GM19023 (cell line): Measurements from ENCODE around the gene NT5C3A.

Source experiments
- ATAC-seq: cut with Tn5 transposase; IDR thresholded peaks from one replicate; pipeline ENCODE4 v1.9.1; 2021; ENCODE audit warnings: mild to moderate bottlenecking, moderate library complexity; ENCODE audit not compliant: unreplicated experiment

NT5C3A gene

DNA sequence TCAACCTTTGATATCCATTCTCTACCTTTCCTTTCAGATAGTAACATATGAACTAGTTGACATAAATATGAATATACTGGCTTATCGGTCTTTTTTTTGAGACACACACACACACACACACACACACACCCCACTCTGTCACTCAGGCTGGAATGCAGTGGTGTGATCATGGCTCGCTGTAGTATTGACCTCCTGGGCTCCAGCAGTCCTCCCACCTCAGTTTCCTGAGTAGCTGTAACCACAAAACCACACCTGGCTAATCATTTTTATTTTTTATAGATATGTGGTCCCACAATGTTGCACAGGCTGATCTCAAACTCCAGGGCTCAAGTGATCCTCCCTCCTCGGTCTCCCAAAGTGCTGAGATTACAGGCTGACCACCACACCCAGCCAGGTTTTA lies 14.2 kb upstream of the NT5C3A start:
- no peak for ATAC-seq

DNA sequence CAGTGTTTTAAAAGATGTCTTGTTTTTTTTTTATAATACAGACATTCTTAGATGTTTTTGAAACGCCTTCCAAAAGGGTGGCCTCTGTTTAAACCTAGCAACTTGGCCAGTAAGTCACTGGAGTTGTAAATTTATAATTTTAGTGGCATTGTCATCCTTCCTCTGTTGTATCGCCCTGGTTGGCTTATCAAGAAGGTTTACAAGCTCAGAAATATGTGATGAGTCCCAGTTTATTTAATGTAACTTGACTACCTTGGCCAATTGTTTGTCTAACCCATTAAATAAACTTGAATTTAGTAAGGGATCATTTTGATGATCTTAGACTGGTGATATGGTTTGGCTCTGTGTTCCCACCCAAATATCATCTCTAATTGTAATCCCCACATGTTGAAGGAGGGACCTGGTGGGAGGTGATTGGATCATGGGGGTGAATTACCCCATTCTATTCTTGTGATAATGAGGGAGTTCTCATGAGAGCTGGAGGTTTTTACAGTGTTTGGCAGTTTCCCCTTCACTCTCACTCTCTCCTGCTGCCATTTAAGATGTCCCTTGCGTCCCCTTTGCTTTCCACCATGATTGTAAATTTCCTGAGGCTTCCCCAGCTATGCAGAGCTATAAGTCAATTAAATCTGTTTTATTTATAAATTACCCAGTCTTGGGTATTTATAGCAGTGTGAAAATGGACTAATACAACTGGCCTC lies 13.4 kb upstream of the NT5C3A start:
- ATAC-seq = no peak

DNA sequence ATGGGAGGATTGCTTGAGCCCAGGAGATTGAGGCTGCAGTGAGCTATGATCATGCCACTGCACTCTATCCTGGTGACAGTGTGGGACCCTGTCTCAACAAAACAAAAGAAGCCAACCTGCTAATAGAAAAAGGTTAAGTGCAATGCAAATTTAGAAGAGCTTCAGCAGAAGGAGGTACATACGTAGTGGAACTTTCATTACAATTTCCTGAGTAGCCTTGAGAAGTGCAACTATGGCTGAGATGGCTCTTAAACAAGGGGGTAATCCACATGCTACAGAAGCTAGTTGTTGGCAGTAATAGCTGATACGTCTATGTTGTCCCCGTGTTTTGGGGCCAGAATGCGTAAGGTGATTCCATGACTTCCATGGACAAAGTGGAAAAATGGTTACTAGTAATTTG lies 10.7 kb upstream of the NT5C3A start:
- no peak for ATAC-seq

DNA sequence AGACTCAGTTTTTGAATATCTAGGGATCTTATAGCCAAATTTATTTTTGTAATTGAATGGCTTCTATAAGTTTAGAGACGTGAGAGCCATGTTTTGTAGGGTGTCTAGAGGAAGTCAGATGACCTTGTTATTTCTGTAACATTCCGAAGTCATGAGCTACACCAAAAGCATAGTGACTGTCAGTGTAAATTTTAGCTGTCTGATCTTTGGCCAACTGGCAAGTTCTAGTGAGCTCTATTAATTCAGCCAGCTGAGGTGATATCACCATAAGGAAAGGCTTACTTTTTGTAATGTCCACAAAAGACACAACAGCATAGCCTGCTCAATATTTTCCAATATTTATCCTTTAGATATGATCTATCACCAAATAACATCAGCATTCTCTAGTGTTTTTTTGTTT lies 9.9 kb upstream of the NT5C3A start:
- ATAC-seq = no peak

DNA sequence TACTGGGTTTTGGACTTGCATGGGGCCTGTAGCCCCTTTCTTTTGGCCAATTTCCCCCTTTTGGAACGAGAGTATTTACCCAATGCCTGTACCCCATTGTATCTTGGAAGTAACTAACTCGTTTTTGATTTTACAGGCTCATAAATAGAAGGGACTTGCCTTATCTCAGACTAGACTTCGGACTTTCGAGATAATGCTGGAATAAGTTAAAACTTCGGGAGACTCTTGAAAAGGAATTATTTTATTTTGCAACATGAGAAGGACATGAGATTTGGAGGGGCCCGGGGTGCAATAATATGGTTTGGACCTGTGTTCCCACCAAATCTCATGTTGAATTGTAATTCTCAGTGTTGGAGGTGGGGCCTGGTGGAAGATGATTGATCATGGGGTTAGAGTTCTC lies 8.3 kb upstream of the NT5C3A start:
- no peak for ATAC-seq

DNA sequence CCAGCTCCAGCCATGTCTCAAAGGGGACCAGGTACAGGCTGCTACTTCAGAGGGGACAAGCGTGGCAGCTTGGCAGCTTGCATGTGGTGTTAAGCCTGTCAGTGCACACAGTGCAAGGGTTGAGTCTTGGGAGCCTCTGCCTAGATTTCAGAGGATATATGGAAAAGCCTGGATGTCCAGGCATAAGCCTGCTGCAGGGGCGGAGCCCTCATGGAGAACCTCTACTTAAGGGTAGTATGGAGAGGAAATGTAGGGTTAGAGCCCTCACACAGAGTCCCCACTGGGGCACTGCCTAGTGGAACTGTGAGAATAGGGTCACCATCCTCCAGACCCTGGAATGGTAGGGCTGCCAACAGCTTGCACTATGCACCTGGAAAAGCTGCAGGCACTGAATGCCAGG lies 7.7 kb upstream of the NT5C3A start:
- ATAC-seq = no peak

DNA sequence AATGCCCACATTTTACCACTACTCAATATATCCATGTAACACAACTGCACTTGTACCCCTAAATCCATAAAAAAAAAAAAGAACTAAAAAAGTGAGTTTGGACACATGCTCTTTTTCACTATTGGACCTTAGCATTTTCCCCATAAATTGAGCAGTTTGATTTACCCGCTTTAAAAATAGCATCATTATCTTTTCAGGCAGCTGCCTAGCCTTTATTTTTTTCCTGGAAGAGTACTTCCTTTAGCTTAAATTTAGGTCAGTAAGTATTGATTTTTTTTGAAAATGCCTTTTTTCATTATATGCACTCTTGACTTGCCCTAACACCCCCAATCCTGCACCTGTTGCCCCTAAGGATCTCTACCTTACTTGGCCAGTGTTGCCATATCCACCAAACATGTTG lies 5.3 kb upstream of the NT5C3A start:
- no peak for ATAC-seq

DNA sequence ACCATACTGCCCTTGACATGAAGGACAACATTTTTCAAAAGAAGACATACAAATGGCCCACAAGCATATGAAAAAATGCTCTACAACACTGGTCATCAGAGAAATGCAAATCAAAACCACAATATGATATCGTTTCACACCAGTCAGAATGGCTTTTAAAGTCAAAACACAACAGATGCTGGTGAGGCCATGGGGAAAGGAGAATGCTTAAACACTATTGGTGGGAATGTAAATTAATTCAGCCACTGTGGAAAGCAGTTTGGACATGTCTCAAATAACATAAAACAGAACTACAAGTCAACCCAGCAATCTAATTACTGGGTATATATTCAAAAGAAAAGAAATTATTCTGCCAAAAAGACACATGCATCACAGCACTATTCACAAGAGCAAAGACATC lies 4.2 kb upstream of the NT5C3A start:
- ATAC-seq = no peak

DNA sequence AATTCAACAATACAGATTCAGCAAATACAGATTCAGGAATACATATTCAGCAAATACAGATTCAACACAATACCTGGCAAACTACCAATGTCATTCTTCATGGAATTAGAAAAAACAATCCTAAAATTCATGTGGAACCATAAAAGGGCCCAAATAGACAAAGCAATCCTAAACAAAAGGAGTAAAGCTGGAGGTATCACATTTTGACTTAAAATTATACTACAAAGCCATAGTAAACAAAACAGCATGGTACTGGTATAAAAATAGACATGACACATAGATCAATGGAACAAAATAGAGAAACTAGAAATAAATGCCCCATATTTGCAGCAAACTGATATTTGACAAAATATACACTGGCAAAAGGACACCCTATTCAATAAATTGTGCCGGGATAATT lies 3.4 kb upstream of the NT5C3A start:
- ATAC-seq = no peak

DNA sequence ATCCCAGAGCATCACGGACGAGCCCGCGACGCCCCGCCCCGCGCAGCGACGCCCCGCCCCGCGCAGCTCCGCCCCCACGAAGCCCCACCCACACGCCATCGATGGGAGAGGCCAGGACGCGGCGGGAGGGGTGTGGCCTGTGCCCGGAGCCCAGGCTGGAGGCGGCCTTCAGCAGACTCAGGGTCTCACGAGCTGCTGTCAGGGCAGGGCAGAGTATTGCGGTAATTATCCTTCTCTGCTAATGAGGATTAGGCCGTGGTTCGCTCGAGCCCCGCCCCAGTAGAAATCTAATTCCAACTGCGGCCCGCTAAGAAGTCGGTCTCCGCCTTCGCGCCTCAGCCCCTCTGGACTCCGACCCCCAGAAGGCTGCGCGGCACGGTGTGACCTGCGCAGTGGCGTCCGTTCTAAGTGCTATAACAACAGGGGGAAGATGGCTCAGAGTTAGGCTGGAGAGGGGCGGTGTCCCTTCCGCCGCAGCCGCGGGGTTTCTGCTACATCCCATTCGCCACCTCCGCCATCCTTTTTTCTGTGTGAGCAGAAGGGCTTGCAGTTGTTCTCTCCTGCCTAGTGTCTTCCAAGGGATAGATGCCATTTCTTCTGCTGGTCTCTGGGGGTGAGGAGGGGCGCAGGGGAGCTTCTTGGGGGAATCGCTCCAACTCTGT lies 337 bp upstream of the NT5C3A start:
- ATAC-seq = peak; percentile 96

DNA sequence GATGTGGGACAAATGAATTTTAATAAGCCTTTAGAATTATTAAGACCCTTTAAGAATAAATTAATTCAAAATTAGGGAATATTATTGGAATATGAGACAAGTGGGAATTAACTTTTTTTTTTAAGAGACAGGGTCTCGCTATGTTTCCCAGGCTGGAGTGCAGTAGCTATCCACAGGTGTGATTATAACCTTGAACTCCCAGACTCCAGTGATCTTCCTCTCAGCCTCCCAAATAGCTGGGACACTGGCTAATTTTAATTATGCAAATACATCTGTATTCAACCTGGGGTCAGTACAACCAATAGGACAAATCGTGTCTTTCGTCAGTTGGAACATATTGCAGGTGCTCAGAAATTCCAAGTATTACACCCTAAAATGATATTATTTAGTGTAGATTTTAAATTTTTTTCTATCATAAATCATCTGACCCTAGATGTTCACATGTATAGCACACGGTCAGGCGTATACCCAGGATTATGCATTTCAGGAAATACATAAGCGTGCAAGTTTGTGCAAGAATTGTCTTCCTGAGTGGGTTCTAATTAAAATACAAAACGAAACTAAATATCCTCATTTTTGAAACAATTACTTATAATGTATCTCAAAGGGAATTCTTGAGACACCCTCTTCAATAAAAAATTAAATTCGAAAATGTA lies 1.2 kb downstream of the NT5C3A start:
- no peak for ATAC-seq

DNA sequence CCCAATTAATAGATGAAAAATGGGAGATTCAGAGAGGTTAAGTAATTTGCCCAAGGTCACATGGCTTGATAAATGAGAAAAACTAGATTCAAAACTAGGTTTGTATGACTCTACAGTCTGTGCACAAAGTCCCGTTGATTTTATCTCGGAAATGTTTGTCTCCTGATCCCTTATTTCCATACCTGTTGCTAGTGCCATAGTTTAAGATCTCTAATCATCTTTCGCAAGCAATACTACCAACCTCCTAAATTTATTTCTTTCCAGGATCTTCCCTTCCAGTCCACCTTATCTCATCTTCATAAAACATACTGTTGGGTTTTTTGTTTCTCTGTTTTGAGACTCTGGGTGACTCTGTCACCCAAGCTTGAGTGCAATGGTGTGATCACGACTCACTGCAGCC lies 2.9 kb downstream of the NT5C3A start:
- no peak for ATAC-seq

DNA sequence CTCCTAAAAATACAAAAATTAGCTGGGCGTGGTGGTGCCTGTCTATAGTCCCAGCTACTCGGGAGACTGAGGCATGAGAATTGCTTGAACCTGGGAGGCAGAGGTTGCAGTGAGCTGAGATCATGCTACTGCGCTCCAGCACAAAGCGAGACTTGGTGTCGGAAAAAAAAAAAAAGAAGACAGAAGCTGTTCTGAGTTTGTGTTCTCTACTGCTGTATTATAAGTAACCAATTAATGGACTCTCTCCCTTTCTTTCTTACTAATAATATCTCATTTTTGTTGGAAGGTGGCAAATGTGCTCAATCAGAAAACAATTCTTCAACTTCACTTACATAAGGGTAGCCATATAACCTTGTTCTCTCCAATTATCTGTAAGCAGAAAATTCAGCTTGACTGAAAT lies 7.4 kb downstream of the NT5C3A start:
- ATAC-seq = no peak

DNA sequence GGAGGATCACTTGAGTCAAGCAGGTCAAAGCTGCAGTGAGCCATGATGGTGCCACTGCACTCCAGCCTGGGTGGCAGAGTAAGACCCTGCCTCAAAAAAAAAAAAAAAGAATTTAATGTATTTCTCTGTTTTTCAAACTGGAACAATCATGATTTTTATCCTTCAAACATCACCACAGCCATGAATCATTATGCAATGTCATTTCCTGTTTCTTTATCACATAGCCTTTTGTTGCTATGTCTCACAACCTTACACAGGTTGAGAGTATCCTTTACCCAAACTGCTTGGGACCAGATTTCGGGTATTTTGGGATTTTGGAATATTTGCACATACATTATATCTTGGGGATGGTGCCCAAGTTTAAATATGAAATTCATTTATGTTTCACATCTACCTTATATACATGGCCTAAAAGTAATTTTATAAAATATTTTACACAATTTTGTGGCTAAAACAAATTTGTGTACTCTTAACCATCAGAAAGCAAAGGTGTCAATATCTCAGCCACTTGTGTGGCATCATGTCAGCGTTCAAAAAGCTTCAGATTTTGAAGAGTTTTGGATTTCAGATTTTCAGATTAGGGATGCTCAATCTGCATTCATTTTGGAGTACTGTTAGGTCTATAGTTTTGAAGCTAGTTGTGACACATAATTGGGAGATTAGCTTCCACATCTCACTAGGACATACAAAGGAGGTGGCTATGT lies 8.2 kb downstream of the NT5C3A start:
- ATAC-seq = no peak

DNA sequence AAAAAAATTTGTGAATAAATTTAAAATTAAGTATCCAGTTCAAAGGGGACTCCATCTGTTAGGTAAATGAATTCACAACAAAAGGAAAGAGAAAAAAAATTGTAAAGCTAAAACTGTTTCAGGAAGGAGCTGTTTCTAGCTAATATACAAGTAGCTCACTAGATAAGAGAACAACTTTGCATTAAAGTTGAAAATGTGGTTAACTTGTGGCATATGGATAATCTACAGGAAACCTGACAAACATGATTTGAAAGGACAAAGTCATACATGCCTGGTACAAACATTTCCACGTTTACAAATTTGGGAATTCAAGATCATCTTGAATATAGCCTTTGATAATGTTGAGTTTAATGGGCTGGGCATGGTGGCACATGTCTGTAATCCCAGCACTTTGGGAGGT lies 8.9 kb downstream of the NT5C3A start:
- ATAC-seq = no peak

DNA sequence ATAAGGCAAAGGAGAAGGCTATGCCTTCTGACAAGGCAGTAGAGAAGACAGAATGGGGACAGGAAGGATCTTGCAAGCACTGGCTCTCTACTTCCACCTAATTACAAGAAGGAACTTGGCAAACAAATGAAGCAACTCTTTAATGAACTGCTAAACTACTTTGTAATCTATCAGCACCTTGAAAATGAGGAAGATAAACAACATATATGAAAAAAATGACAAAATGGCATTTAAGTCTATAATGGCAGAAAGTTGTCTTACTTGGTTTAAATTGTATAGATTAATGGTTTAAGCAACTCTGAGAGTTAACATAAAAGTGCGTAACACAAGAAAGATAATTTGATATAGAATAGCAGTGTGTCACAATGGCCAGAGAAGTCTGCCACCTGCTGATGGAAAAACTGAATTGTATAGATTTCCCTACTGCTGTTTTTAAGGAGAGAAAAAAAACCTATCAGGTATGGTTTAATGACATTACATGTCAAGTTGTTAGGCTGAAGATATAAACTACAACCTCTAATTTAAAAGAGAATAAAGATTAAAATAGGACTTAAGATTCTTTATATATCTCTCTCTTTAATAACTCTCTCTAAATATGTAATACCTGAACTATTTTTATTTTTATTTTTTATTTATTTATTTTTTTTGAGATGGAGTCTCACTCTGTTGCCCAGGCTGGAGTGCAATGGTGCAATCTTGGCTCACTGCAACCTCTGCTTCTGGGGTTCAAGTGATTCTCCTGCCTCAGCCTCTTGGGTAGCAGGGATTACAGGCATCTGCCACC lies 11.8 kb downstream of the NT5C3A start:
- no peak for ATAC-seq

DNA sequence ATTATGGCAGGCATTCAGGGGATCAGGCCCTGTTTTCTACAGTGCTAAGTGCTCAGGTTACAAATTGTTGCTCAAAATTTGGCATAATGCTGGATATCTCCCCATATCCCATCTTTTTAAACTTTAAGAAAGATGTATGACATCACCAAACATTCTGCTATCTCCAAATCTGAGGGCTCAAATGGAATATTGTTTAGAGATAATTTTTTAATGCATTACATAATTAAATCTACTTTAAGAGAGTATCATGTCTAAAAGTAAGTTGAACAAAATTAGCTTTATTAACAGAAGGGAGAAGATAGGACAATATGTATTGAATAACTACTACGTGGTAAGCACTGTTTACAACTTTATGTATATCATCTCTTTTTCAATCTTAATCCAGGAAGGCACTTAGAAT lies 13.9 kb downstream of the NT5C3A start:
- no peak for ATAC-seq

DNA sequence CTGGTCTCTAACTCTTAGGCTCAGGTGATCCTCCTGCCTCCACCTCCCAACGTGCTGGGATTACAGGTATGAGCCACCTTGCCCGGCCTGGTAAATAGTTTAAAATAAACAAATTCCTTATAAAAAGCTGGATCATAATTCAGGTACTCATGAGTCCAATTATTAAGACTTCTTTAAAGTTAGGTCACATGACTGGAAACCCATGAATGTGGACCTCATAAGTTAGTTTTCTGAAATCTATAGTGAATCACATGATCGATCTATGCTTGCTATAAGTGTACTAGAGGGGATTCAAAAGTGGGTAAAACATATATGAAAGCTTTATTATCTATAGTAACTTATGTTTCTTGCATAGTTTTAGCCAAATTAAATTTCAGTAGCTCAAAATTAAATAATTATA lies 14.3 kb downstream of the NT5C3A start:
- ATAC-seq = no peak

DNA sequence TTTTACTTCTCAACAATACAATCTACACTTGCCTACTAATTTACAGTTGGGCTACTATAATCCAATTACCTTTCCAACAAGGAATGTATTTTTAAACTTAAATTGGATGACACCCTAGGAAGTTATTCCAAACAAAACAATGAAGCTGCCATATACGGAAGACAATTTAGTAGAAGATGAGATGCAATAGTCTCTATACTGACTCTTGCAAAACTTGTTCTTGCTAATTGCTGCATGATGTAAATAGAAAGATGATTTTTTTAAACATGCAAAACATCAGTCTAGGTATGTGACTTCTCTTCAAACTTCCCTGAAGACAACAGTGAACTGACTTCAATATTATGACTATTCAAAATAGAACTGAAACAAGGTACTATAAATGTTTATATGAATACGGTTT lies 17.6 kb downstream of the NT5C3A start:
- no peak for ATAC-seq

DNA sequence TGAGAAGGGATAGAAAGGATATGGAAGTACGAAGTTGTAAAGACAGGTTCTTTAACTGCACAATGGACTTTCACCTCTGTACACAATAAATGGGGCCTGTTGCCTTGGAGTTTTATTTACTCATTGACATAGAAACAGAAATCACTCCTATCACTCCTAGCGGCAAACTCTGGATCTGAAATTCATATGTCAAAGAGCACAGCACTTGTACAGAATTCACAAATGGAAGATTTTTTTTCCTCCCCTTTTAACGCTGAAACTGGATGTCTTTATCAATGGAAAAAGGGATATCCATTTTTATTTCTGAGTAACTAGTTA lies 18.2 kb downstream of the NT5C3A start:
- no peak for ATAC-seq
